Thoracic aorta (tissue), 2 donors: ENCODE measurements around the gene TEKT3. TPM values are rescaled to one million over a fixed set of nuclear protein-coding genes. Genes with fewer than 3 reads are reported as not detected.

Experiments
- ATAC-seq: fragments of 150-250 bp; one replicate; pipeline ENCODE4 v1.8.0; 2017; ENCODE audit warnings: low read depth; ENCODE audit not compliant: insufficient number of reproducible peaks, low FRiP score
- DNase-seq: peaks from one replicate; pipeline ENCODE4 v3.0.0-alpha.2; 2020; ENCODE audit warnings: low spot score
- H3K27ac ChIP-seq, 2 donors: fragments of 200-600 bp; sonication (generic); 1 replicate in 1 of 2; 2 replicates in 1 of 2; pipeline ENCODE4 v1.5.1; 2016; ENCODE audit warnings: mild to moderate bottlenecking in 2 of 2, moderate library complexity in 2 of 2
- H3K27me3 ChIP-seq: fragments of 200-600 bp; sonication (generic); replicated peaks from 2 replicates; pipeline ENCODE4 v1.6.0; 2016; ENCODE audit warnings: mild to moderate bottlenecking; ENCODE audit not compliant: insufficient read depth
- H3K36me3 ChIP-seq: fragments of 200-600 bp; sonication (generic); one replicate; pipeline ENCODE4 v1.5.1; 2016
- H3K4me1 ChIP-seq, 2 donors: fragments of 200-600 bp; sonication (generic); 1 replicate in 1 of 2; 2 replicates in 1 of 2; pipeline versions ENCODE4 v1.5.1 to v1.6.0; 2016; ENCODE audit warnings: low read depth in 2 of 2, mild to moderate bottlenecking in 1 of 2; ENCODE audit not compliant: control insufficient read depth in 1 of 2
- H3K4me3 ChIP-seq: fragments of 200-600 bp; sonication (generic); 2 replicates; pipeline ENCODE4 v1.5.1; 2016; ENCODE audit warnings: mild to moderate bottlenecking
- H3K9me3 ChIP-seq: fragments of 200-600 bp; sonication (generic); 2 replicates; pipeline ENCODE4 v1.5.1; 2016
- CTCF ChIP-seq: fragments of 200-600 bp; sonication (generic); IDR thresholded peaks from one replicate; pipeline ENCODE4 v1.5.1; 2019; ENCODE audit warnings: antibody characterized with exemption
- total RNA-seq, 2 donors: library from RNA; depleted of rRNA; stranded (reverse); fragments of >200 nt; gene quantifications; one replicate each; pipeline versions ENCODE4 v1.1.0 to v1.2.3, GENCODE V29; 2016

TEKT3 gene
- total RNA-seq, 2 donors from 2014 or later, result not detected

- Histone ChIP-seq H3K4me1 (no peaks in the 10 kb centered on the region), H3K27me3 (no peaks in the 10 kb centered on the region), H3K9me3 (no peaks in the 10 kb centered on the region), H3K27ac (no peak overlapping the region), H3K36me3 (no peaks in the 10 kb centered on the region), H3K4me3 (no peak overlapping the region)
- no peak for DNase-seq
- ATAC-seq, result no peak
- no peak for TF ChIP-seq CTCF
These were observed 23.2 kb upstream of the TEKT3 start for GRCh38 chr17:15364615-15365014.

- H3K27ac ChIP-seq, result no peak overlapping the region
- H3K36me3 ChIP-seq, result no peaks in the 10 kb centered on the region
- H3K9me3 ChIP-seq, result no peaks in the 10 kb centered on the region
- DNase-seq (no peak), ATAC-seq (no peak)
- no peaks in the 10 kb centered on the region for H3K4me1 ChIP-seq
- no peak for TF ChIP-seq CTCF
- H3K4me3 ChIP-seq, result no peak overlapping the region
- H3K27me3 ChIP-seq, result no peaks in the 10 kb centered on the region
These were observed 22.3 kb upstream of the TEKT3 start for GRCh38 chr17:15363702-15364101.

- TF ChIP-seq CTCF, result no peak
- ATAC-seq (no peak), DNase-seq (no peak)
- Histone ChIP-seq H3K9me3 (no peaks in the 10 kb centered on the region), H3K27ac (no peak overlapping the region), H3K36me3 (no peaks in the 10 kb centered on the region), H3K4me1 (no peaks in the 10 kb centered on the region), H3K4me3 (no peak overlapping the region), H3K27me3 (no peaks in the 10 kb centered on the region)
These were observed 20.2 kb upstream of the TEKT3 start for GRCh38 chr17:15361592-15361991.

GRCh38 chr17:15361151-15361550 is 19.8 kb upstream of the TEKT3 start:
- Histone ChIP-seq H3K9me3 (no peaks in the 10 kb centered on the region), H3K4me3 (no peak overlapping the region), H3K27me3 (no peaks in the 10 kb centered on the region), H3K27ac (no peak overlapping the region), H3K36me3 (no peaks in the 10 kb centered on the region), H3K4me1 (no peaks in the 10 kb centered on the region)
- DNase-seq (no peak), ATAC-seq (no peak)
- no peak for TF ChIP-seq CTCF

- ATAC-seq, result no peak
- DNase-seq, result no peak
These were observed 12.9 kb upstream of the TEKT3 start for GRCh38 chr17:15354256-15354655.

More at GRCh38 chr17:15354256-15354655, 12.9 kb upstream of the TEKT3 start:
- no peak overlapping the region for H3K4me3 ChIP-seq
- H3K27me3 ChIP-seq, result no peaks in the 10 kb centered on the region
- H3K27ac ChIP-seq, result no peak overlapping the region
- H3K36me3 ChIP-seq, result no peaks in the 10 kb centered on the region
- H3K4me1 ChIP-seq, result no peaks in the 10 kb centered on the region
- H3K9me3 ChIP-seq, result no peaks in the 10 kb centered on the region
- TF ChIP-seq CTCF, result no peak
